NCI-H1694 (cell line): ENCODE data around the gene AGPS.

Experiments
- DNase-seq: peaks from one replicate; lab custom pipeline; 2025; lab: John Stamatoyannopoulos, UW

AGPS gene

DNA sequence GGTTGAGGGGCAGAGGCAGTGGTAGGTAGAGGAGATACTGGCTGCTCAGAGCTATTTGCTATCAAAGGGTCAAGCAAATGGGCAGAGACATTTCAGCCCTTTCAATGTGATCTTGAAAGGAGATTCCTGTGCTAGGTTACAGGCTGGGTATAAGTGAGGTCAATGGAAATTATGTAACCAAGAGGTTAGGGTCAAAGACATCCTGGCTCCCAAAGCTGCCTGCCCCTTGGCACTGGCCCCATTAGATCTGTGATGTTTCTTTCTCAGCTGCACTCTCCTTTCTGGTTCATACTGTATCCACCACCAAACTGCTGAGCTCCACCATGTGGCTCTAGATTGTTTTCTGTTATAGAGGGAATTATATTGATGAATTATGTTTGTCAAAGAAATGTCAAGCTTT lies 200.4 kb downstream of the AGPS start:
- DNase-seq, result no peak

GRCh38 chr2:177593402-177593801 lies 200.8 kb downstream of the AGPS start:
- no peak for DNase-seq
